Omental fat pad (tissue), 4 donors: ENCODE results near the gene NHERF1. TPM values are rescaled to one million over a fixed set of nuclear protein-coding genes. Genes with fewer than 3 reads are reported as not detected.
A peak's percentile ranks its signal among the peaks of the same experiment; 100 is the strongest.

Experiments
- ATAC-seq: fragments of 150-250 bp; one replicate; pipeline ENCODE4 v1.9.1; 2016; ENCODE audit warnings: mild to moderate bottlenecking, moderate library complexity; ENCODE audit not compliant: low FRiP score
- DNase-seq: peaks from one replicate; pipeline ENCODE4 v3.0.0-alpha.2; 2019; ENCODE audit warnings: low spot score
- CTCF ChIP-seq, 3 donors: fragments of 450-650 bp; IDR thresholded peaks; one replicate each; pipeline ENCODE4 v1.5.1; 2016 to 2017; ENCODE audit warnings: antibody characterized with exemption in 3 of 3, mild to moderate bottlenecking in 3 of 3, moderate library complexity in 2 of 3
- total RNA-seq, 4 donors: library from RNA; depleted of rRNA; stranded (reverse); fragments of >200 nt; gene quantifications; one replicate each; pipeline ENCODE4 v1.1.0, GENCODE V29; 2016

Gene NHERF1
- total RNA-seq, 4 donors from 2014 or later = 18.0 to 51.7 (median 21.8) TPM

- no peak for TF ChIP-seq CTCF (IDR thresholded peaks at IDR 0.05)
- DNase-seq = no peak
- ATAC-seq = no peak
Measured at GRCh38 chr17:74767111-74767516, 18.7 kb downstream of the NHERF1 start.

DNA sequence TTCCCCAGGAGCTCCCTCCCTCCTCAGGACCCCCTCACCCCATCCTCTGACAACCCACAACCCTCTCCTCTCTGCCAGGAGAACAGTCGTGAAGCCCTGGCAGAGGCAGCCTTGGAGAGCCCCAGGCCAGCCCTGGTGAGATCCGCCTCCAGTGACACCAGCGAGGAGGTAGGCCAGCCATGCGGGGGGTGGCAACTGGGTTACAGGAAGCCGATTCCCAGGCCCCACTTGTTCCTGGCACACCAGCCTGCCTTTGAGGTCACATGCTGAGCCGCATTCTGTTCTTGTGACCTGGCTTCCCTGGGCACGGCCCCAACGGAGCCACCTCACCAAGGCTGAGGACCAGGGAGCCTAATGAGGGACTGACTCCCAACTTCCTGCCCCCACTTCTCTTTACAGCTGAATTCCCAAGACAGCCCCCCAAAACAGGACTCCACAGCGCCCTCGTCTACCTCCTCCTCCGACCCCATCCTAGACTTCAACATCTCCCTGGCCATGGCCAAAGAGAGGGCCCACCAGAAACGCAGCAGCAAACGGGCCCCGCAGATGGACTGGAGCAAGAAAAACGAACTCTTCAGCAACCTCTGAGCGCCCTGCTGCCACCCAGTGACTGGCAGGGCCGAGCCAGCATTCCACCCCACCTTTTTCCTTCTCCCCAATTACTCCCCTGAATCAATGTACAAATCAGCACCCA is 19.8 kb downstream of the NHERF1 start:
- no peak for TF ChIP-seq CTCF (IDR thresholded peaks at IDR 0.05)
- DNase-seq (no peak), ATAC-seq (no peak)

DNA sequence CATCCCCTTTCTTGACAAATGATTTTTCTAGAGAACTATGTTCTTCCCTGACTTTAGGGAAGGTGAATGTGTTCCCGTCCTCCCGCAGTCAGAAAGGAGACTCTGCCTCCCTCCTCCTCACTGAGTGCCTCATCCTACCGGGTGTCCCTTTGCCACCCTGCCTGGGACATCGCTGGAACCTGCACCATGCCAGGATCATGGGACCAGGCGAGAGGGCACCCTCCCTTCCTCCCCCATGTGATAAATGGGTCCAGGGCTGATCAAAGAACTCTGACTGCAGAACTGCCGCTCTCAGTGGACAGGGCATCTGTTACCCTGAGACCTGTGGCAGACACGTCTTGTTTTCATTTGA is 20.3 kb downstream of the NHERF1 start:
- DNase-seq (no peak), ATAC-seq (no peak)
- no peak for TF ChIP-seq CTCF (IDR thresholded peaks at IDR 0.05)

DNA sequence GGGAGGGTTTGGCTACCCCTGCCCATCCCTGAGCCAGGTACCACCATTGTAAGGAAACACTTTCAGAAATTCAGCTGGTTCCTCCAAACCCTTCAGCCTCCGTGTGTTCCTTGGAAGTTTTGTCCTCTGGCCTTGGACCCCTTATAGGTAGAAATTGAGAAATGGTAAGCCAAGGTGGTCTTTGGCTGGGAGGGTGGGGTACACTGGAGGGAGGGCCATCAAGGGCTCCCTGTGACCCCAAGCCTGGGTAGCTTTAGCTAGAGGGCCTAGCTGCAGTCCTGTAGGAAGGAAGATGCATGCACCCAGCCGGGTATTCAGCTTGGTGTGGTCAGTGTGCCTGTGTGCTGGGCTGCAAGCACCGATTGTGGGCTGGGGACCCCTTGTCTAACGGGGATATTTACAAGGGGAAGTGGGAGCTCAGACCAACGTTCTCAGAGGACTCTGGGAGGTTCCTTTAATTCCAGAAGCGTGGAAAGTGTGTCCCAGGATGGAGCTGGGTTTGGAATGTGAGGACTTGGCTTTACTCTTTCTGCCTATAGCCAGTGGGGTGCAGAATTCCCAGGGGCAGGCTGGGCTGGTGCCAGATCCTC is 20.9 kb downstream of the NHERF1 start:
- DNase-seq = no peak
- no peak for TF ChIP-seq CTCF (IDR thresholded peaks at IDR 0.05)
- no peak for ATAC-seq

- ATAC-seq (no peak), DNase-seq (no peak)
- TF ChIP-seq CTCF (IDR thresholded peaks at IDR 0.05) = no peak
Measured at GRCh38 chr17:74769856-74770497, 21.5 kb downstream of the NHERF1 start.

DNA sequence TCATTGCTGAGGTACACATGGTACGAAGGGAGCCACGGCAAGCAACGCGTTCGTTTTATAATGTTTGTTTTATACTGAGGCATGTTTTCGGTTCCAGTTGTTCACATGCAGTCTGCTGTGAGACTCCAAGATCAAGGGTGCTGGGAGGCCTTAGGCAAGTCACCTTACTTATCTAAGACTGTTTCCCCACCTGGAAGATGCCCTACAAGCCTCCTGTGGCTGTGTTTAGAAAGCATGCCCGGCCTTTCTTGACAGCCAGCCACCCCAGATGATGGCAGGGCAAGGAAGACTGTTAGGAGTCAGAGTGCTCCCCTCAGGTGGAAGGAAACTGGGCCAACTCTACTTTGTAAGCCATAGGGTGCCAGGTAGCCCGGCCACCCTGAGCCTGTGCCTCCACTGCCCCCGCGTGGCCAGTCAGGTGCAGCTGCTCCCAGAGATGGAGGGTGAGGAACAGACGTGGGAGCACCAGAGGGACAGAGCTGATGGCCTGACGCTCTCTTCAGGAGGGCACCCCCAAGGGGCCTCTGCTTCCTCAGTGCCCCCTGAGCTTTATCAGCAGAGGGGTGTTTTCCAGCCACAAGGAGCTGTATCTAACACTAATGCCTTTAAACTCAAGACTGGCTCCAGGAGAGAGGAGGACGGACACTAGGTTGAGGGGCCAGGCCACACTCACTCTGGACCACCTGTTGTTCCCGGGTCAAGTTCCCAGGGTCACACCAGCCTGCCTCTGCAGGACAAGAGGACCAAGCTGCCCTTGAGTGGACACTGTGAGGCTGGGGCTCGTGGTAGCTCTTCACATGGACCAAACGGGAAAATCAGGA is 22.3 kb downstream of the NHERF1 start:
- TF ChIP-seq CTCF (IDR thresholded peaks at IDR 0.05) = peak in 1 of 3 donors; percentile 32
- DNase-seq (peak; percentile 42), ATAC-seq (no peak)
